Eye (tissue), 1 donor: ENCODE results near the gene SLC44A5.
"Not testable (repeated sequence)": the region's sequence is repeated elsewhere in the genome, so short reads cannot be mapped to it uniquely, and the experiment has no call there.

ENCODE experiments used
- DNase-seq: peaks from one replicate; pipeline ENCODE4 v3.0.0-alpha.2; 2015

SLC44A5 gene

GRCh38 chr1:75354267-75354666, 256.6 kb downstream of the SLC44A5 start:
- not testable (repeated sequence) for DNase-seq

GRCh38 chr1:75353051-75353450, 257.9 kb downstream of the SLC44A5 start:
- DNase-seq: no peak

GRCh38 chr1:75345538-75346292, 265.2 kb downstream of the SLC44A5 start:
- no peak for DNase-seq

- DNase-seq: peak; percentile 31
Observed at GRCh38 chr1:75342786-75343185, 268.1 kb downstream of the SLC44A5 start.

- no peak for DNase-seq
Observed at GRCh38 chr1:75341537-75341936, 269.4 kb downstream of the SLC44A5 start.

GRCh38 chr1:75338616-75339483, 272.1 kb downstream of the SLC44A5 start:
- DNase-seq: peak; percentile 11

- peak; percentile 8 for DNase-seq
Observed at GRCh38 chr1:75334876-75335389, 276.0 kb downstream of the SLC44A5 start.

GRCh38 chr1:75330624-75331023, 280.3 kb downstream of the SLC44A5 start:
- DNase-seq: no peak

GRCh38 chr1:75328691-75329090, 282.2 kb downstream of the SLC44A5 start:
- no peak for DNase-seq

GRCh38 chr1:75327395-75327794, 283.5 kb downstream of the SLC44A5 start:
- DNase-seq: no peak

GRCh38 chr1:75317976-75318375, 292.9 kb downstream of the SLC44A5 start:
- DNase-seq: no peak

GRCh38 chr1:75316230-75316629, 294.7 kb downstream of the SLC44A5 start:
- DNase-seq: no peak

GRCh38 chr1:75312620-75313019, 298.3 kb downstream of the SLC44A5 start:
- no peak for DNase-seq

GRCh38 chr1:75310067-75310466, 300.8 kb downstream of the SLC44A5 start:
- DNase-seq: no peak

GRCh38 chr1:75308365-75308764, 302.5 kb downstream of the SLC44A5 start:
- DNase-seq: no peak

GRCh38 chr1:75305061-75305460, 305.9 kb downstream of the SLC44A5 start:
- DNase-seq: no peak

- no peak for DNase-seq
Observed at GRCh38 chr1:75293270-75293669, 317.6 kb downstream of the SLC44A5 start.

GRCh38 chr1:75292013-75292412, 318.9 kb downstream of the SLC44A5 start:
- DNase-seq: no peak

- no peak for DNase-seq
Observed at GRCh38 chr1:75276385-75276784, 334.5 kb downstream of the SLC44A5 start.

- DNase-seq: no peak
Observed at GRCh38 chr1:75275631-75276030, 335.3 kb downstream of the SLC44A5 start.

- peak; percentile 22 for DNase-seq
Observed at GRCh38 chr1:75274920-75275506, 335.9 kb downstream of the SLC44A5 start.

GRCh38 chr1:75273110-75273509, 337.8 kb downstream of the SLC44A5 start:
- no peak for DNase-seq

GRCh38 chr1:75265792-75266191, 345.1 kb downstream of the SLC44A5 start:
- peak; percentile 77 for DNase-seq
